Measurements from ENCODE around the gene DPH7.
"Not testable (repeated sequence)": the region's sequence is repeated elsewhere in the genome, so short reads cannot be mapped to it uniquely, and the experiment has no call there.

DPH7 gene

GRCh38 chr9:137544176-137544760 is 34.5 kb downstream of the DPH7 start:
- no peak for DNase-seq

DNA sequence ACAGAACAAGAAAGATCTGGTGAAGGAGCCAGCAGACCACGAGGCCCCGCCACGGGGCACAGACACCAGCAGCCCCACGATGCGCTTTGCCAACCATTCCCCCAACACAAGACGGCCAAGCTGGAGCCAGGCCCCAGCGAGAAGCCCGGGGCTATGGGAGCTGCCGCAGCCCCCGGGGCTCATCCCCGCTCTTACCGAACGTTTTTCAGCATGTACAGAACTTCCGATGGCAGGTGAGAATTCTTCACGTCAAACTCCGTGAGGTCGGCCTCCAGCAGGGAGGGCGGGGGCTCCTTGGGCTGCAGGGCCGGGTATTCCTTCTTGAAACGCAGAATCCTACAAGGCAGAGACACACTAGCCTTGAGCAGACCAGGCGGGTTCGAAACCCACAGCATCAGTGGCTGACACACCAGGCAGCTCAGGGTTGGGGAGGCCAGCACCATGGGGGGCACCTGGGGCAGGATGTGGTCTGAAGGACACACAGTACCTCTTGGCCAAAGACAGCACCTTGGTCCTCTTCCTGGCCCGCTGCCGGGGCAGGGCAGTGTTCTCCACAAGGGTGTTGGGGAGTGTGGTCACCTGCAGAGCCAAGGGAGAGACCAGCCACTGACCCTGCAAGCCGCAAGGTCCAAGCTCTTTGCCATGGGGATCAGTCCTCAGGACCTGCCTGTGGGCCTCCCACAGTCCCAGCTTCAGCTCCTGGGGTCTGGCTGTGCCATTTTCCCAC is 35.3 kb downstream of the DPH7 start:
- DNase-seq: no peak

GRCh38 chr9:137542486-137542885 is 36.2 kb downstream of the DPH7 start:
- no peak for DNase-seq

GRCh38 chr9:137540536-137540935 is 38.2 kb downstream of the DPH7 start:
- DNase-seq: no peak

GRCh38 chr9:137538058-137538457 is 40.7 kb downstream of the DPH7 start:
- no peak for DNase-seq

- not testable (repeated sequence) for DNase-seq
These were observed 42.1 kb downstream of the DPH7 start for GRCh38 chr9:137536594-137537131.

- no peak for DNase-seq
These were observed 43.7 kb downstream of the DPH7 start for GRCh38 chr9:137535120-137535428.

- peak; percentile 26 for DNase-seq
These were observed 44.2 kb downstream of the DPH7 start for GRCh38 chr9:137534256-137535119.

DNA sequence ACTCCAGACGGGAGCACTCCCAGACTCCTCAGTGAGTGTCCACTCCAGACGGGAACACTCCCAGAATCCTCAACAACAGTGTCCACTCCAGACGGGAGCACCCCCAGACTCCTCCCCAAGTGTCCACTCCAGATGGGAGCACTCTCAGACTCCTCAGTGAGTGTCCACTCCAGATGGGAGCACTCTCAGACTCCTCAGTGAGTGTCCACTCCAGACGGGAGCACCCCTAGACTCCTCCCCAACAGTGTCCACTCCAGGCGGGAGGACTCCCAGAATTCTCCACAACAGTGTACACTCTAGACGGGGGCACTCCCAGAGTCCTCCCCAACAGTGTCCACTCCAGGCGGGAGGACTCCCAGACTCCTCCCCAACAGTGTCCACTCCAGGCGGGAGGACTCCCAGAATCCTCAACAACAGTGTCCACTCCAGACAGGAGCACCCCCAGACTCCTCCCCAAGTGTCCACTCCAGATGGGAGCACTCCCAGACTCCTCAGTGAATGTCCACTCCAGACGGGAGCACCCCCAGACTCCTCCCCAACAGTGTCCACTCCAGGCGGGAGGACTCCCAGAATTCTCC is 45.7 kb downstream of the DPH7 start:
- not testable (repeated sequence) for DNase-seq

GRCh38 chr9:137531099-137531765 is 47.5 kb downstream of the DPH7 start:
- no peak for DNase-seq

DNA sequence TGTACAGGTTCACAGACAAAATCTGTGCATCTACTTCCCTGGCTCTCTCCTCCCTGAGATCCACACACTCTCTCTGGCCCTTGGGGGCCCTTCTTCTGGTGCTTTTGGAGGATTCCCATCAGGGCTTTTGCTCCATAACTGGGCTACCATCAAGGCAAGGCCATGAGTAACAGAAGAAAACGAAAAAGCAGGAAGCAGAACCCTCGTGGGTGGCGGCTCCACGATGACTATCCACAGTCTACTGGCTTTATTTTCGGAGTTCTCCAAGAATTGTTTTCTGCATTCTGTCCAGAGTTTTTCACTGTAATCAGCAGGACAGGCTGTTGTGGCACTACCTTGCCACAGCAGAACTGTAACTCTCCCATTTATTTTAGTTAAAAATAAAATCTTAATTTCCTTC is 48.4 kb downstream of the DPH7 start:
- DNase-seq: no peak

- DNase-seq: no peak
These were observed 53.8 kb downstream of the DPH7 start for GRCh38 chr9:137524981-137525317.

- no peak for DNase-seq
These were observed 54.4 kb downstream of the DPH7 start for GRCh38 chr9:137524161-137524980.

- DNase-seq: no peak
These were observed 55.8 kb downstream of the DPH7 start for GRCh38 chr9:137522746-137523455.

GRCh38 chr9:137521405-137521985 is 57.2 kb downstream of the DPH7 start:
- DNase-seq: no peak

- no peak for DNase-seq
These were observed 57.9 kb downstream of the DPH7 start for GRCh38 chr9:137520614-137521404.

GRCh38 chr9:137519553-137519952 is 59.2 kb downstream of the DPH7 start:
- no peak for DNase-seq

GRCh38 chr9:137518661-137519459 is 59.9 kb downstream of the DPH7 start:
- not testable (repeated sequence) for DNase-seq

Data from NCI-H226 (cell line).